MCF 10A (cell line): ENCODE data around the gene ZFHX3. TPM values are rescaled to one million over a fixed set of nuclear protein-coding genes. Genes with fewer than 3 reads are reported as not detected.
A peak's percentile ranks its signal among the peaks of the same experiment; 100 is the strongest.
"Not testable (repeated sequence)": the region's sequence is repeated elsewhere in the genome, so short reads cannot be mapped to it uniquely, and the experiment has no call there.

Experiments used
- BruUV-seq: library from RNA; stranded (reverse); fragments of 400-500 nt; replicated peaks from 2 replicates; lab custom pipeline; 2021; lab: Mats Ljungman, UMichigan
- CTCF ChIA-PET: fragments of 300-600 bp; sonication (Branson Sonifier 250); formaldehyde crosslinking; extraction: SDS; loops from one replicate; lab custom pipeline; 2021; ENCODE audit warnings: antibody characterized with exemption, inconsistent platforms; lab: Yijun Ruan, JAX
- POLR2A ChIA-PET: fragments of 300-600, 350-650 bp; sonication (Branson Sonifier 250); formaldehyde crosslinking; extraction: SDS; loops from one replicate; lab custom pipeline; 2020; ENCODE audit warnings: antibody characterized with exemption, inconsistent platforms; lab: Yijun Ruan, JAX
- DNase-seq: peaks from one replicate; pipeline ENCODE4 v3.0.0-alpha.2; 2018; ENCODE audit not compliant: unreplicated experiment
- H3K27ac Mint-ChIP-seq: one replicate; pipeline ENCODE4 v1.8.0; 2022; ENCODE audit warnings: mild to moderate bottlenecking, low read depth, mixed read lengths; ENCODE audit not compliant: unreplicated experiment
- H3K27me3 Mint-ChIP-seq: one replicate; pipeline ENCODE4 v1.8.0; 2022; ENCODE audit warnings: mixed read lengths; ENCODE audit not compliant: insufficient read depth, unreplicated experiment
- H3K36me3 Mint-ChIP-seq: one replicate; pipeline ENCODE4 v1.8.0; 2022; ENCODE audit warnings: mild to moderate bottlenecking, moderate library complexity, mixed read lengths; ENCODE audit not compliant: insufficient read depth, unreplicated experiment
- H3K4me1 Mint-ChIP-seq: one replicate; pipeline ENCODE4 v1.8.0; 2022; ENCODE audit warnings: mixed read lengths; ENCODE audit not compliant: insufficient read depth, unreplicated experiment
- H3K4me3 Mint-ChIP-seq: one replicate; pipeline ENCODE4 v1.8.0; 2022; ENCODE audit warnings: mild to moderate bottlenecking, moderate library complexity, mixed read lengths; ENCODE audit not compliant: unreplicated experiment
- H3K9me3 Mint-ChIP-seq: one replicate; pipeline ENCODE4 v1.8.0; 2022; ENCODE audit warnings: mixed read lengths; ENCODE audit not compliant: unreplicated experiment
- CTCF ChIP-seq: fragments of 200-600 bp; IDR thresholded peaks from one replicate; pipeline ENCODE4 v1.8.0; 2022; ENCODE audit warnings: antibody characterized with exemption, mild to moderate bottlenecking; ENCODE audit not compliant: unreplicated experiment
- intact Hi-C: fragments of 100-400 bp; cut with micrococcal nuclease; formaldehyde crosslinking; loops from 2 replicates; pipeline ENCODE4 v1.14.1; 2022
- total RNA-seq: library from RNA; stranded (reverse); gene quantifications from 2 replicates; pipeline ENCODE4 v1.2.3, GENCODE V29; 2022

Gene ZFHX3
- total RNA-seq, 1 experiment from 2014 or later, result 27.4 TPM

GRCh38 chr16:73083271-73083670 is 35.3 kb upstream of the ZFHX3 start:
- H3K36me3 Mint-ChIP-seq, result no peaks in the 10 kb centered on the region
- H3K27ac Mint-ChIP-seq, result peak overlapping the region; percentile 96
- no peak for TF ChIP-seq CTCF
- no peak for DNase-seq
- intact Hi-C loops, result loop anchor here (5.0 kb wide), 1 partner anchor 44 kb away; no protein-coding TSS in a partner anchor
- ChIA-PET CTCF (interaction anchor here (0.6 to 2.9 kb wide), 7 partner anchors 10 to 866 kb away, joined by 3 to 16 read pairs (median 3); no protein-coding TSS in a partner anchor), POLR2A (interaction anchor here (1.2 to 3.8 kb wide), 6 partner anchors 8 to 36 kb away, joined by 5 to 56 read pairs (median 10); partner anchors contain the start of gene ZFHX3)
- H3K4me1 Mint-ChIP-seq, result no peaks in the 10 kb centered on the region
- H3K27me3 Mint-ChIP-seq, result no peaks in the 10 kb centered on the region
- BruUV-seq, result no TSS peak
- no peak overlapping the region for H3K4me3 Mint-ChIP-seq
- H3K9me3 Mint-ChIP-seq, result peaks cover 6% of the 10 kb centered on the region

- BruUV-seq, H3K4me1 Mint-ChIP-seq, H3K36me3 Mint-ChIP-seq, H3K9me3 Mint-ChIP-seq, H3K27me3 Mint-ChIP-seq: not testable (repeated sequence)
- DNase-seq, result peak; percentile 92
- intact Hi-C loops, result loop anchor here (1.0 to 5.0 kb wide), 2 partner anchors 31 to 45 kb away; no protein-coding TSS in a partner anchor
- ChIA-PET POLR2A (interaction anchor here (0.6 to 3.8 kb wide), 18 partner anchors 9 to 1187 kb away, joined by 3 to 56 read pairs (median 6); partner anchors contain the start of gene ZFHX3), CTCF (interaction anchor here (0.6 to 2.9 kb wide), 12 partner anchors 11 to 866 kb away, joined by 3 to 16 read pairs (median 4); no protein-coding TSS in a partner anchor)
- H3K27ac Mint-ChIP-seq, result peak overlapping the region; percentile 96
- H3K4me3 Mint-ChIP-seq, result peak overlapping the region; percentile 23
Observed at GRCh38 chr16:73082634-73083051, 34.7 kb upstream of the ZFHX3 start.

DNA sequence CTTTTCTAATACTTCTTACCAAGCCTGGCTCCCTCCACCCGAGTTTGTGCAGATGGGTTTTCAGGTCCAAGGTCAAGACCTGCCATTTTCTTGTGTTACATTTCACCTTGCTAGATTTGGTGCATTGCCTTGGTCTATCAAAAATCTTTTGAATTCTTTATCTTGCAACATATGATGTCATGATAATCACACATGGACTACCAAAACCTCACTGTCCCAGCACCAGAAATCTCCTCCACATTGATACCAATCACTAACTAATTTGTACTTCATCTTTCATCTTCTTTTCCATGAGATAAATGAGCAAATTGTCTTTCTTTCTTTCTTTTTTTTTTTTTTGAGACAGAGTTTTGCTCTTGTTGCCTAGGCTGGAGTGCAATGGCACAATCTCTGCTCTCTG is 33.0 kb upstream of the ZFHX3 start:
- no peaks in the 10 kb centered on the region for H3K36me3 Mint-ChIP-seq
- POLR2A ChIA-PET, result interaction anchor here (0.6 to 3.8 kb wide), 3 partner anchors 11 to 21 kb away, joined by 3 to 56 read pairs (median 4); no protein-coding TSS in a partner anchor
- no peak overlapping the region for H3K4me3 Mint-ChIP-seq
- no peaks in the 10 kb centered on the region for H3K4me1 Mint-ChIP-seq
- H3K27ac Mint-ChIP-seq, result peak overlapping the region; percentile 77
- BruUV-seq, result no TSS peak
- H3K27me3 Mint-ChIP-seq, result no peaks in the 10 kb centered on the region
- DNase-seq, result no peak
- CTCF ChIA-PET, result interaction anchor here (1.1 to 2.9 kb wide), 5 partner anchors 11 to 248 kb away, joined by 3 to 16 read pairs (median 5); no protein-coding TSS in a partner anchor
- intact Hi-C loops, result loop anchor here (5.0 kb wide), 1 partner anchor 46 kb away; no protein-coding TSS in a partner anchor
- no peak for TF ChIP-seq CTCF
- H3K9me3 Mint-ChIP-seq, result peaks cover 6% of the 10 kb centered on the region

- BruUV-seq, result no TSS peak
- intact Hi-C loops, result no loop called here
- Mint-ChIP-seq H3K27ac (no peak overlapping the region), H3K9me3 (no peaks in the 10 kb centered on the region), H3K36me3 (no peaks in the 10 kb centered on the region), H3K4me3 (no peak overlapping the region), H3K27me3 (no peaks in the 10 kb centered on the region), H3K4me1 (peaks cover 1% of the 10 kb centered on the region)
- no peak for TF ChIP-seq CTCF
- no peak for DNase-seq
- CTCF ChIA-PET, result no interaction called here
- POLR2A ChIA-PET, result interaction anchor here (1.2 kb wide), 1 partner anchor 19 kb away, joined by 3 read pairs; no protein-coding TSS in a partner anchor
Observed at GRCh38 chr16:73076324-73076810, 28.4 kb upstream of the ZFHX3 start.
